MM.1S (cell line): ENCODE measurements around the gene CLN5.

Experiments
- DNase-seq: peaks from one replicate; pipeline ENCODE4 v3.0.0-alpha.2; 2015
- H2AFZ ChIP-seq: fragments of 300-600 bp; sonication (generic); 2 replicates; pipeline ENCODE4 v1.6.0; 2016; ENCODE audit warnings: antibody characterized with exemption, low read length
- H3F3A ChIP-seq: fragments of 300-600 bp; sonication (generic); 2 replicates; pipeline ENCODE4 v1.6.1; 2016; ENCODE audit warnings: mild to moderate bottlenecking, antibody characterized with exemption, low read length, moderate library complexity, mixed read lengths; ENCODE audit not compliant: insufficient read depth
- H3K27ac ChIP-seq: fragments of 300-600 bp; sonication (generic); 2 replicates; pipeline ENCODE4 v1.5.1; 2016; ENCODE audit warnings: mild to moderate bottlenecking, low read length
- H3K27me3 ChIP-seq: fragments of 300-600 bp; sonication (generic); replicated peaks from 2 replicates; pipeline ENCODE4 v1.6.0; 2016; ENCODE audit warnings: low read length; ENCODE audit not compliant: insufficient read depth
- H3K36me3 ChIP-seq: fragments of 300-600 bp; sonication (generic); replicated peaks from 2 replicates; pipeline ENCODE4 v1.6.1; 2016; ENCODE audit warnings: mild to moderate bottlenecking, low read length, mixed read lengths; ENCODE audit not compliant: insufficient read depth
- H3K4me1 ChIP-seq: fragments of 300-600 bp; sonication (generic); 2 replicates; pipeline ENCODE4 v1.6.1; 2016; ENCODE audit warnings: low read length, mixed read lengths
- H3K4me2 ChIP-seq: fragments of 300-600 bp; sonication (generic); 2 replicates; pipeline ENCODE4 v1.6.0; 2016; ENCODE audit warnings: low read depth, low read length
- H3K4me3 ChIP-seq: fragments of 300-600 bp; sonication (generic); 2 replicates; pipeline ENCODE4 v1.5.1; 2016; ENCODE audit warnings: low read length, mixed read lengths
- H3K79me2 ChIP-seq: fragments of 300-600 bp; sonication (generic); 2 replicates; pipeline ENCODE4 v1.6.1; 2016; ENCODE audit warnings: mixed run types, low read length, mixed read lengths
- H3K9ac ChIP-seq: fragments of 300-600 bp; sonication (generic); 2 replicates; pipeline ENCODE4 v1.6.1; 2016; ENCODE audit warnings: low read length, mixed read lengths
- H3K9me2 ChIP-seq: fragments of 300-600 bp; sonication (generic); replicated peaks from 2 replicates; pipeline ENCODE4 v1.6.1; 2016; ENCODE audit warnings: mild to moderate bottlenecking, low read length, mixed read lengths; ENCODE audit not compliant: insufficient read depth
- H3K9me3 ChIP-seq: fragments of 300-600 bp; sonication (generic); replicated peaks from 2 replicates; pipeline ENCODE4 v1.6.1; 2016; ENCODE audit warnings: mild to moderate bottlenecking, low read length, mixed read lengths; ENCODE audit not compliant: insufficient read depth
- H4K20me1 ChIP-seq: fragments of 300-600 bp; sonication (generic); 2 replicates; pipeline ENCODE4 v1.6.1; 2016; ENCODE audit warnings: mild to moderate bottlenecking, low read length, moderate library complexity, mixed read lengths; ENCODE audit not compliant: insufficient read depth
- CTCF ChIP-seq: fragments of 300-600 bp; sonication (generic); IDR thresholded peaks from 2 replicates; pipeline ENCODE4 v1.5.1; 2016; ENCODE audit warnings: antibody characterized with exemption, low read length, mixed read lengths
- EZH2 ChIP-seq: fragments of 300-600 bp; sonication (generic); optimal IDR thresholded peaks from 2 replicates; pipeline ENCODE3; 2017; ENCODE audit warnings: low read depth, mild to moderate bottlenecking, antibody characterized with exemption, low read length, mixed read lengths
- EZH2phosphoT487 ChIP-seq: fragments of 300-600 bp; sonication (generic); IDR thresholded peaks from 2 replicates; pipeline ENCODE4 v1.6.1; 2018; ENCODE audit warnings: antibody characterized with exemption, low read length

CLN5 gene

GRCh38 chr13:77019756-77020155 is 27.9 kb downstream of the CLN5 start:
- Histone ChIP-seq H3K4me1 (peaks cover 18% of the 10 kb centered on the region; the same call in 1 of the 2 replicates), H3K9me3 (no peaks in the 10 kb centered on the region), H3K9me2 (no peaks in the 10 kb centered on the region), H3K4me3 (no peak overlapping the region), H4K20me1 (peaks cover 10% of the 10 kb centered on the region), H3K36me3 (peaks cover 10% of the 10 kb centered on the region; the same call in 1 of the 2 replicates), H3K27ac (no peak overlapping the region), H3K27me3 (no peaks in the 10 kb centered on the region), H2AFZ (no peak overlapping the region), H3F3A (no peaks in the 10 kb centered on the region), H3K79me2 (peaks cover 91% of the 10 kb centered on the region), H3K4me2 (no peak overlapping the region), H3K9ac (no peak overlapping the region)
- TF ChIP-seq EZH2phosphoT487: no peak
- TF ChIP-seq EZH2: no peak
- no peak for TF ChIP-seq CTCF
- DNase-seq: no peak

GRCh38 chr13:77022341-77022740 is 30.5 kb downstream of the CLN5 start:
- Histone ChIP-seq H3K27me3 (no peaks in the 10 kb centered on the region), H3K4me2 (no peak overlapping the region), H3K4me1 (peaks cover 22% of the 10 kb centered on the region), H4K20me1 (peaks cover 15% of the 10 kb centered on the region), H3K36me3 (peaks cover 6% of the 10 kb centered on the region; the same call in 1 of the 2 replicates), H3F3A (peaks cover 2% of the 10 kb centered on the region; the same call in 1 of the 2 replicates), H3K9me3 (no peaks in the 10 kb centered on the region), H3K9me2 (no peaks in the 10 kb centered on the region), H3K4me3 (no peak overlapping the region), H2AFZ (no peak overlapping the region), H3K27ac (no peak overlapping the region), H3K9ac (no peak overlapping the region), H3K79me2 (peaks cover 89% of the 10 kb centered on the region)
- no peak for DNase-seq
- TF ChIP-seq EZH2phosphoT487 (no peak), CTCF (no peak), EZH2 (no peak)

GRCh38 chr13:77026255-77026860 is 34.5 kb downstream of the CLN5 start:
- H3K4me1 ChIP-seq: peaks cover 10% of the 10 kb centered on the region
- no peaks in the 10 kb centered on the region for H3K36me3 ChIP-seq
- no peaks in the 10 kb centered on the region for H3K9me3 ChIP-seq
- peak overlapping the region; percentile 89; the same call in 1 of the 2 replicates for H3K27ac ChIP-seq
- peaks cover 15% of the 10 kb centered on the region for H4K20me1 ChIP-seq
- peak overlapping the region; percentile 81 for H3K4me3 ChIP-seq
- no peaks in the 10 kb centered on the region for H3K9me2 ChIP-seq
- H3F3A ChIP-seq: peaks cover 9% of the 10 kb centered on the region; the same call in 1 of the 2 replicates
- H3K79me2 ChIP-seq: peaks cover 50% of the 10 kb centered on the region
- TF ChIP-seq EZH2 (no peak), CTCF (no peak), EZH2phosphoT487 (no peak)
- H2AFZ ChIP-seq: no peak overlapping the region
- no peaks in the 10 kb centered on the region for H3K27me3 ChIP-seq
- DNase-seq: peak; percentile 67
- peak overlapping the region; percentile 94 for H3K4me2 ChIP-seq
- H3K9ac ChIP-seq: peak overlapping the region; percentile 89
